B cell (primary cell): ENCODE measurements around the gene GRK6. TPM values are rescaled to one million over a fixed set of nuclear protein-coding genes. Genes with fewer than 3 reads are reported as not detected.

Experiments used
- ATAC-seq: fragments of 200-7000 bp; cut with Tn5 transposase; one replicate; pipeline ENCODE4 v1.10.0; 2021; ENCODE audit warnings: low read depth, mild to moderate bottlenecking, moderate number of reproducible peaks, moderate library complexity
- CTCF ChIA-PET: fragments of 350-600 bp; sonication (Branson Sonifier 250); formaldehyde crosslinking; loops from one replicate; lab custom pipeline; 2021; ENCODE audit warnings: antibody characterized with exemption, inconsistent platforms; lab: Charles Lee
- POLR2A ChIA-PET: fragments of 350-600 bp; sonication (Branson Sonifier 250); formaldehyde crosslinking; loops from one replicate; lab custom pipeline; 2021; ENCODE audit warnings: antibody characterized with exemption; lab: Charles Lee
- DNase-seq: peaks from one replicate; pipeline ENCODE4 v3.0.0; 2013
- H2AFZ ChIP-seq: 2 replicates; pipeline ENCODE4 v1.6.1; 2012; ENCODE audit warnings: mild to moderate bottlenecking, low read depth, low read length; ENCODE audit not compliant: insufficient read depth, poor library complexity, severe bottlenecking
- H3K27ac ChIP-seq, 2 donors: 1 replicate in 1 of 2; 2 replicates in 1 of 2; pipeline ENCODE4 v1.5.1; 2012 to 2013; ENCODE audit warnings: low read length in 2 of 2, mild to moderate bottlenecking in 2 of 2, moderate library complexity in 1 of 2
- H3K27me3 ChIP-seq, 4 experiments: fragments of 200-600 bp in 1 of 4; sonication (generic) in 1 of 4; replicated peaks in 1 of 4; 1 replicate in 2 of 4; 2 replicates in 2 of 4; pipeline versions ENCODE4 v1.6.1 to v1.7.0; 2013 to 2016; ENCODE audit warnings: low read length in 3 of 4, mild to moderate bottlenecking in 2 of 4, mixed read lengths in 1 of 4, moderate library complexity in 1 of 4; ENCODE audit not compliant: insufficient read depth in 4 of 4, control insufficient read depth in 3 of 4; ENCODE audit errors: control extremely low read depth in 1 of 4
- H3K36me3 ChIP-seq, 2 experiments: replicated peaks in 1 of 2; 1 replicate in 1 of 2; 2 replicates in 1 of 2; pipeline versions ENCODE4 v1.6.1 to v1.7.1; 2013; ENCODE audit warnings: low read length in 1 of 2; ENCODE audit not compliant: insufficient read depth in 2 of 2, control insufficient read depth in 1 of 2; ENCODE audit errors: control extremely low read depth in 1 of 2, extremely low read depth in 1 of 2
- H3K4me1 ChIP-seq, 2 donors: fragments of 200-600 bp in 1 of 2; sonication (generic) in 1 of 2; 1 replicate in 1 of 2; 2 replicates in 1 of 2; pipeline versions ENCODE4 v1.5.1 to v1.6.1; 2013 to 2017; ENCODE audit warnings: low read length in 2 of 2; ENCODE audit not compliant: control insufficient read depth in 2 of 2, insufficient read depth in 2 of 2
- H3K4me2 ChIP-seq: replicated peaks from 2 replicates; pipeline ENCODE3; 2012; ENCODE audit warnings: mild to moderate bottlenecking, low read depth, low read length; ENCODE audit not compliant: poor library complexity, severe bottlenecking
- H3K4me3 ChIP-seq, 5 experiments: fragments of 200-600 bp in 1 of 5; sonication (generic) in 1 of 5; 1 replicate in 3 of 5; 2 replicates in 2 of 5; pipeline versions ENCODE4 v1.5.1 to v1.7.0; 2011 to 2016; ENCODE audit warnings: low read length in 4 of 5, mild to moderate bottlenecking in 4 of 5, low read depth in 2 of 5, control low read depth in 1 of 5, moderate library complexity in 1 of 5; ENCODE audit not compliant: insufficient read depth in 1 of 5; ENCODE audit errors: control extremely low read depth in 1 of 5, extremely low read depth in 1 of 5
- H3K79me2 ChIP-seq: fragments of 200-600 bp; sonication (generic); one replicate; pipeline ENCODE4 v1.6.0; 2016; ENCODE audit warnings: low read length; ENCODE audit not compliant: control insufficient read depth, insufficient read depth
- H3K9ac ChIP-seq: fragments of 200-600 bp; sonication (generic); 2 replicates; pipeline ENCODE4 v1.6.1; 2017; ENCODE audit warnings: mild to moderate bottlenecking, low read length, moderate library complexity
- H3K9me3 ChIP-seq, 3 donors: one replicate each; pipeline versions ENCODE4 v1.6.1 to v1.7.1; 2013; ENCODE audit warnings: low read length in 2 of 3; ENCODE audit not compliant: control insufficient read depth in 2 of 3, insufficient read depth in 1 of 3; ENCODE audit errors: control extremely low read depth in 1 of 3
- H4K20me1 ChIP-seq: 2 replicates; pipeline ENCODE4 v1.6.0; 2012; ENCODE audit warnings: mild to moderate bottlenecking, low read length; ENCODE audit not compliant: insufficient read depth, control insufficient read depth, poor library complexity, severe bottlenecking
- H3K27ac Mint-ChIP-seq: one replicate; pipeline ENCODE4 v1.8.0; 2021; ENCODE audit warnings: mixed read lengths
- H3K27me3 Mint-ChIP-seq: one replicate; pipeline ENCODE4 v1.8.0; 2021; ENCODE audit warnings: mixed read lengths
- H3K4me1 Mint-ChIP-seq: one replicate; pipeline ENCODE4 v1.8.0; 2021; ENCODE audit warnings: mixed read lengths
- H3K4me3 Mint-ChIP-seq: one replicate; pipeline ENCODE4 v1.8.0; 2021; ENCODE audit warnings: mixed read lengths
- H3K9me3 Mint-ChIP-seq: one replicate; pipeline ENCODE4 v1.8.0; 2022; ENCODE audit warnings: mixed read lengths; ENCODE audit not compliant: insufficient read depth
- EZH2 ChIP-seq: IDR thresholded peaks from 2 replicates; pipeline ENCODE4 v1.6.1; 2012; ENCODE audit warnings: borderline replicate concordance, low read depth, mild to moderate bottlenecking, moderate library complexity, low read length; ENCODE audit not compliant: insufficient read depth, poor library complexity, severe bottlenecking
- WGBS: methylation state at CpG from one replicate; pipeline ENCODE4 v1.1.5; 2013; ENCODE audit warnings: missing lambda C conversion rate; ENCODE audit not compliant: insufficient coverage; 5-methylcytosine and 5-hydroxymethylcytosine counted together
- intact Hi-C: fragments of 100-400 bp; cut with micrococcal nuclease; formaldehyde crosslinking; loops from one replicate; pipeline ENCODE4 v1.10.0; 2022
- polyA plus RNA-seq: library from polyadenylated mRNA; depleted of rRNA; stranded (reverse); fragments of >200 nt; gene quantifications from 2 replicates; pipeline ENCODE4 v1.2.3, GENCODE V29; 2012
- total RNA-seq, 2 donors: library from RNA; stranded (reverse); fragments of 120-200 nt in 1 of 2; gene quantifications; 1 replicate in 1 of 2; 2 replicates in 1 of 2; pipeline versions ENCODE4 v1.2.3 to v1.2.4, GENCODE V29; 2013 to 2022
- TF ChIP-seq, protein P1 (sequence below): fragments of 200-600 bp; IDR thresholded peaks from one replicate; pipeline ENCODE4 v1.8.0; 2022; ENCODE audit warnings: antibody characterized with exemption, mild to moderate bottlenecking

The GRK6 gene
- total and polyA plus RNA-seq, 2 donors (not counting 1 experiment from before 2014, with no cell fraction given), result 155 to 173 TPM

DNA sequence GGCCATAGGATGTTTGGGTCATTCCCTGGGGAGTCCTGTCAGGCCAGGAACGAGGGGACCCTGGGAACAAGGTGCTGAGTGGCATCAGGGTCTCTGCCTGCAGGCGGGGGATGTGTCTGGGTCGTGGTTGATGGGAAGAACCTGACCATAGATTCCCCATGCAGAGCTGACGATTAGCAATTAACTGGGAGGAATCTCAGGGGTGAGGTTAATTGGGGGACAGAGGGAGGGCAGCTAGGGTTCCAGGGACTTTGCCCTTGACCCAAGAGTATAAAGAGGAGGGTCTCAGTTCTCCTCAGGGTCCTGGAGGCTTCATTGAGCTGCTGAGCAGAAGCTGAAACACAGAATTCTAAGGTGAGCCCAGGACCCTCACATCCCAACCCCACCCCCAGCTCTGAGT, 42.3 kb upstream of the GRK6 start, which contains the start of gene SLC34A1:
SLC34A1 (plus strand) TSS at position 301 of the 400 bp plus-strand sequence. CDS start 1,308 bp downstream, outside the sequence.
- CTCF ChIA-PET, result interaction anchor here (1.2 kb wide), 1 partner anchor 71 kb away, joined by 3 read pairs; no protein-coding TSS in a partner anchor
- POLR2A ChIA-PET, result interaction anchor here (0.7 kb wide), 1 partner anchor 11 kb away, joined by 8 read pairs; no protein-coding TSS in a partner anchor
- ATAC-seq (no peak), DNase-seq (no peak)
- no peak within 1 kb of the TSS for H2AFZ ChIP-seq
- Mint-ChIP-seq H3K27ac (no peak within 1 kb of the TSS), H3K9me3 (no peaks in the 10 kb centered on the region), H3K27me3 (peaks cover 21% of the 10 kb centered on the region), H3K4me1 (peaks cover 12% of the 10 kb centered on the region), H3K4me3 (no peak within 1 kb of the TSS)
- intact Hi-C loops, result no loop called here
- H4K20me1 ChIP-seq, result no peaks in the 10 kb centered on the region
- H3K27me3 ChIP-seq, result peaks cover 0 to 16% (median 0%) of the 10 kb centered on the region in 4 experiments
- H3K36me3 ChIP-seq, result no peaks in the 10 kb centered on the region
- H3K4me1 ChIP-seq, result peaks cover 0 to 6% of the 10 kb centered on the region in 2 donors
- 81% methylated on average over 4 of the region's 4 CpGs for WGBS
- no peaks in the 10 kb centered on the region for H3K9me3 ChIP-seq
- no peak within 1 kb of the TSS for H3K9ac ChIP-seq
- TF ChIP-seq EZH2, result no peak
- TF ChIP-seq, protein P1, sequence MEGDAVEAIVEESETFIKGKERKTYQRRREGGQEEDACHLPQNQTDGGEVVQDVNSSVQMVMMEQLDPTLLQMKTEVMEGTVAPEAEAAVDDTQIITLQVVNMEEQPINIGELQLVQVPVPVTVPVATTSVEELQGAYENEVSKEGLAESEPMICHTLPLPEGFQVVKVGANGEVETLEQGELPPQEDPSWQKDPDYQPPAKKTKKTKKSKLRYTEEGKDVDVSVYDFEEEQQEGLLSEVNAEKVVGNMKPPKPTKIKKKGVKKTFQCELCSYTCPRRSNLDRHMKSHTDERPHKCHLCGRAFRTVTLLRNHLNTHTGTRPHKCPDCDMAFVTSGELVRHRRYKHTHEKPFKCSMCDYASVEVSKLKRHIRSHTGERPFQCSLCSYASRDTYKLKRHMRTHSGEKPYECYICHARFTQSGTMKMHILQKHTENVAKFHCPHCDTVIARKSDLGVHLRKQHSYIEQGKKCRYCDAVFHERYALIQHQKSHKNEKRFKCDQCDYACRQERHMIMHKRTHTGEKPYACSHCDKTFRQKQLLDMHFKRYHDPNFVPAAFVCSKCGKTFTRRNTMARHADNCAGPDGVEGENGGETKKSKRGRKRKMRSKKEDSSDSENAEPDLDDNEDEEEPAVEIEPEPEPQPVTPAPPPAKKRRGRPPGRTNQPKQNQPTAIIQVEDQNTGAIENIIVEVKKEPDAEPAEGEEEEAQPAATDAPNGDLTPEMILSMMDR, result no peak
- H3K4me2 ChIP-seq, result no peak within 1 kb of the TSS
- H3K4me3 ChIP-seq, result no peak within 1 kb of the TSS
- H3K27ac ChIP-seq, result no peak within 1 kb of the TSS
- no peaks in the 10 kb centered on the region for H3K79me2 ChIP-seq

DNA sequence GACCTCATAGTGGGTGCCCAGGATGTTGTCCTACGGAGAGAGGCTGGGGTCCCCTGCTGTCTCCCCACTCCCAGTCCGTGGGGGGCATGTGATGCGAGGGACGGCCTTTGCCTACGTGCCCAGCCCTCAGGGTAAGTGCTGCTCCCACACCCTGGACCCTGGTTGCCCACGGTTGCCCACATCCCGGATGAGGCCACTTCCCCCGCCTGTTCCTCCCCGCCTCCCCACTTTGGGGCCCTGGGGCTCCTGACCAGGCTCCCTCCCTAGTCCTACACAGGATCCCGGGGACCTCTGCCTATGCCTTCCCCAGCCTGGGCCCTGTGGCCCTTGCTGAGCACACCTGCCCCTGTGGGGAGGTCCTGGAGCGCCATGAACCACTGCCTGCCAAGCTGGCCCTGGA, 40.8 kb upstream of the GRK6 start:
- H3K9me3 ChIP-seq, result no peaks in the 10 kb centered on the region
- H3K4me1 Mint-ChIP-seq, result peaks cover 25% of the 10 kb centered on the region
- H3K27me3 Mint-ChIP-seq, result peaks cover 24% of the 10 kb centered on the region
- no peak for DNase-seq
- no peak overlapping the region for H3K4me2 ChIP-seq
- 61% methylated on average over 11 of the region's 11 CpGs for WGBS
- no peak overlapping the region for H3K4me3 Mint-ChIP-seq
- H3K4me3 ChIP-seq, result no peak overlapping the region
- no peak for ATAC-seq
- no peaks in the 10 kb centered on the region for H4K20me1 ChIP-seq
- POLR2A ChIA-PET, result no interaction called here
- H2AFZ ChIP-seq, result no peak overlapping the region
- intact Hi-C loops, result no loop called here
- no peaks in the 10 kb centered on the region for H3K36me3 ChIP-seq
- H3K27me3 ChIP-seq, result peaks cover 0 to 16% (median 0%) of the 10 kb centered on the region in 4 experiments
- H3K79me2 ChIP-seq, result no peaks in the 10 kb centered on the region
- CTCF ChIA-PET, result interaction anchor here (1.2 to 10.1 kb wide), 2 partner anchors 18 to 70 kb away, joined by 6 to 186 read pairs; no protein-coding TSS in a partner anchor
- no peak overlapping the region for H3K9ac ChIP-seq
- H3K4me1 ChIP-seq, result peaks cover 13 to 22% of the 10 kb centered on the region in 2 donors
- H3K9me3 Mint-ChIP-seq, result no peaks in the 10 kb centered on the region
- no peak for TF ChIP-seq EZH2
- TF ChIP-seq, protein P1, result no peak
- no peak overlapping the region for H3K27ac Mint-ChIP-seq
- H3K27ac ChIP-seq, result no peak overlapping the region
